Trophoblast cell (in vitro differentiated cells and primary cell): Measurements from ENCODE around the gene CCDC12.
A peak's percentile ranks its signal among the peaks of the same experiment; 100 is the strongest.

Source experiments
- DNase-seq, 2 donors: peaks; one replicate each; pipeline ENCODE4 v3.0.0-alpha.2; 2016
- H2AFZ ChIP-seq: 2 replicates; pipeline ENCODE4 v1.6.1; 2013; ENCODE audit warnings: low read length, moderate library complexity, mild to moderate bottlenecking; ENCODE audit not compliant: insufficient read depth, poor library complexity
- H2AK5ac ChIP-seq: 2 replicates; pipeline ENCODE4 v1.6.1; 2013; ENCODE audit warnings: mild to moderate bottlenecking, low read length
- H2BK120ac ChIP-seq: 2 replicates; pipeline ENCODE4 v1.6.1; 2013; ENCODE audit warnings: low read length, mild to moderate bottlenecking, moderate library complexity; ENCODE audit not compliant: insufficient read depth, poor library complexity
- H2BK12ac ChIP-seq: 2 replicates; pipeline ENCODE4 v1.6.1; 2013; ENCODE audit warnings: mild to moderate bottlenecking, low read length, moderate library complexity
- H2BK5ac ChIP-seq: 2 replicates; pipeline ENCODE4 v1.6.1; 2013; ENCODE audit warnings: low read length, low read depth, moderate library complexity, mild to moderate bottlenecking; ENCODE audit not compliant: poor library complexity
- H3K14ac ChIP-seq: 2 replicates; pipeline ENCODE4 v1.6.1; 2013; ENCODE audit warnings: mild to moderate bottlenecking, low read length
- H3K18ac ChIP-seq: 2 replicates; pipeline ENCODE4 v1.6.1; 2013; ENCODE audit warnings: mild to moderate bottlenecking, low read length
- H3K23ac ChIP-seq: 2 replicates; pipeline ENCODE4 v1.6.1; 2013; ENCODE audit warnings: low read length
- H3K27ac ChIP-seq: 2 replicates; pipeline ENCODE4 v1.5.1; 2013; ENCODE audit warnings: low read depth, mild to moderate bottlenecking, inconsistent platforms, low read length, moderate library complexity
- H3K27me3 ChIP-seq: 2 replicates; pipeline ENCODE4 v1.6.1; 2013; ENCODE audit warnings: inconsistent platforms, mild to moderate bottlenecking, low read length, moderate library complexity; ENCODE audit not compliant: insufficient read depth
- H3K36me3 ChIP-seq, 2 experiments: 1 replicate in 1 of 2; 2 replicates in 1 of 2; pipeline ENCODE4 v1.6.1; 2013; ENCODE audit warnings: low read length in 2 of 2, mild to moderate bottlenecking in 2 of 2, moderate library complexity in 1 of 2; ENCODE audit not compliant: insufficient read depth in 2 of 2, control insufficient read depth in 1 of 2
- H3K4ac ChIP-seq: 2 replicates; pipeline ENCODE4 v1.6.1; 2013; ENCODE audit warnings: low read depth, mild to moderate bottlenecking, low read length, moderate library complexity
- H3K4me1 ChIP-seq, 2 experiments: 1 replicate in 1 of 2; 2 replicates in 1 of 2; pipeline ENCODE4 v1.6.1; 2013; ENCODE audit warnings: low read length in 2 of 2, mild to moderate bottlenecking in 2 of 2, moderate library complexity in 1 of 2; ENCODE audit not compliant: insufficient read depth in 2 of 2, control insufficient read depth in 1 of 2
- H3K4me2 ChIP-seq: 2 replicates; pipeline ENCODE4 v1.6.1; 2013; ENCODE audit warnings: inconsistent platforms, mild to moderate bottlenecking, low read length, moderate library complexity
- H3K4me3 ChIP-seq: 2 replicates; pipeline ENCODE4 v1.5.1; 2013; ENCODE audit warnings: mild to moderate bottlenecking, low read depth, low read length, inconsistent platforms
- H3K79me1 ChIP-seq: one replicate; pipeline ENCODE4 v1.6.1; 2013; ENCODE audit warnings: low read length
- H3K79me2 ChIP-seq: 2 replicates; pipeline ENCODE4 v1.6.1; 2013; ENCODE audit warnings: low read length, mild to moderate bottlenecking; ENCODE audit not compliant: control insufficient read depth, insufficient read depth, poor library complexity
- H3K9ac ChIP-seq: 2 replicates; pipeline ENCODE4 v1.6.1; 2013; ENCODE audit warnings: mild to moderate bottlenecking, low read length
- H3K9me3 ChIP-seq: 2 replicates; pipeline ENCODE4 v1.6.1; 2013; ENCODE audit warnings: low read depth, mild to moderate bottlenecking, control low read depth, inconsistent platforms, low read length; ENCODE audit not compliant: insufficient read depth
- H4K12ac ChIP-seq: 2 replicates; pipeline ENCODE4 v1.6.1; 2013; ENCODE audit warnings: low read depth, mild to moderate bottlenecking, low read length, moderate library complexity
- H4K8ac ChIP-seq: 2 replicates; pipeline ENCODE4 v1.6.1; 2013; ENCODE audit warnings: low read depth, mild to moderate bottlenecking, low read length, moderate library complexity
- H4K91ac ChIP-seq: one replicate; pipeline ENCODE4 v1.6.1; 2013; ENCODE audit warnings: low read depth, mild to moderate bottlenecking, low read length, moderate library complexity
- WGBS: extraction: QIAGEN DNeasy Blood & Tissue Kit; methylation state at CpG from one replicate; pipeline ENCODE4 v1.1.7; 2013; ENCODE audit warnings: missing lambda C conversion rate; ENCODE audit not compliant: insufficient read length, insufficient coverage; ENCODE audit errors: extremely low coverage; 5-methylcytosine and 5-hydroxymethylcytosine counted together

The CCDC12 gene

GRCh38 chr3:46909535-46910161 is 66.9 kb downstream of the CCDC12 start:
- Histone ChIP-seq H2BK5ac (no peak overlapping the region), H3K4me1 (no peaks in the 10 kb centered on the region), H2BK12ac (no peak overlapping the region), H3K4me2 (no peak overlapping the region), H3K79me2 (no peaks in the 10 kb centered on the region), H3K79me1 (no peaks in the 10 kb centered on the region), H3K27me3 (no peaks in the 10 kb centered on the region), H4K91ac (no peak overlapping the region), H2AFZ (no peak overlapping the region), H3K27ac (no peak overlapping the region), H3K4me3 (no peak overlapping the region), H2BK120ac (no peak overlapping the region), H3K18ac (no peak overlapping the region), H3K4ac (no peak overlapping the region), H3K23ac (no peak overlapping the region), H4K12ac (no peak overlapping the region), H3K14ac (no peak overlapping the region), H2AK5ac (no peak overlapping the region), H4K8ac (no peak overlapping the region), H3K9ac (no peak overlapping the region), H3K9me3 (no peaks in the 10 kb centered on the region), H3K36me3 (no peaks in the 10 kb centered on the region)
- WGBS, result no CpG with 5 or more reads among the region's 18 CpGs
- DNase-seq, result peak; percentile 75 to 85

- Histone ChIP-seq H3K9me3 (no peaks in the 10 kb centered on the region), H3K4me2 (no peak overlapping the region), H3K4me3 (no peak overlapping the region), H3K4me1 (no peaks in the 10 kb centered on the region), H4K8ac (no peak overlapping the region), H4K12ac (no peak overlapping the region), H2BK120ac (no peak overlapping the region), H3K18ac (no peak overlapping the region), H2AFZ (no peak overlapping the region), H3K9ac (no peak overlapping the region), H2BK12ac (no peak overlapping the region), H4K91ac (no peak overlapping the region), H3K79me1 (no peaks in the 10 kb centered on the region), H2BK5ac (no peak overlapping the region), H3K79me2 (no peaks in the 10 kb centered on the region), H2AK5ac (no peak overlapping the region), H3K27ac (no peak overlapping the region), H3K4ac (no peak overlapping the region), H3K14ac (no peak overlapping the region), H3K36me3 (no peaks in the 10 kb centered on the region), H3K23ac (no peak overlapping the region), H3K27me3 (no peaks in the 10 kb centered on the region)
- DNase-seq, result no peak
- no CpG with 5 or more reads among the region's 8 CpGs for WGBS
Measured at GRCh38 chr3:46908986-46909534, 67.5 kb downstream of the CCDC12 start.

- no CpG with 5 or more reads among the region's 24 CpGs for WGBS
- H2BK12ac ChIP-seq, result no peak overlapping the region
- no peaks in the 10 kb centered on the region for H3K27me3 ChIP-seq
Measured at GRCh38 chr3:46908294-46908985, 68.1 kb downstream of the CCDC12 start.

GRCh38 chr3:46907960-46908293 is 68.6 kb downstream of the CCDC12 start:
- WGBS, result no CpG with 5 or more reads among the region's 1 CpG

More at GRCh38 chr3:46908294-46908985, 68.1 kb downstream of the CCDC12 start:
- H3K23ac ChIP-seq, result no peak overlapping the region
- H3K4me3 ChIP-seq, result peak overlapping the region; percentile 46
- H2AFZ ChIP-seq, result no peak overlapping the region
- H2BK5ac ChIP-seq, result no peak overlapping the region
- H4K12ac ChIP-seq, result no peak overlapping the region
- no peak overlapping the region for H3K14ac ChIP-seq
- no peaks in the 10 kb centered on the region for H3K36me3 ChIP-seq
- H3K18ac ChIP-seq, result no peak overlapping the region
- H2AK5ac ChIP-seq, result no peak overlapping the region
- no peak overlapping the region for H3K27ac ChIP-seq
- H3K4me1 ChIP-seq, result peaks cover under 1% of the 10 kb centered on the region in 2 experiments
- no peak overlapping the region for H4K8ac ChIP-seq
- H4K91ac ChIP-seq, result no peak overlapping the region
- no peak overlapping the region for H3K4ac ChIP-seq
- no peaks in the 10 kb centered on the region for H3K79me1 ChIP-seq
- no peaks in the 10 kb centered on the region for H3K9me3 ChIP-seq
- H3K79me2 ChIP-seq, result no peaks in the 10 kb centered on the region
- no peak overlapping the region for H3K4me2 ChIP-seq
- H2BK120ac ChIP-seq, result no peak overlapping the region
- DNase-seq, result no peak
- H3K9ac ChIP-seq, result no peak overlapping the region

More at GRCh38 chr3:46907960-46908293, 68.6 kb downstream of the CCDC12 start:
- H2AK5ac ChIP-seq, result no peak overlapping the region
- no peak overlapping the region for H3K4ac ChIP-seq
- H3K4me3 ChIP-seq, result no peak overlapping the region
- H3K4me1 ChIP-seq, result peaks cover 3% of the 10 kb centered on the region in 2 experiments
- no peak overlapping the region for H4K8ac ChIP-seq
- H2BK120ac ChIP-seq, result no peak overlapping the region
- no peak overlapping the region for H4K91ac ChIP-seq
- no peak for DNase-seq
- H2AFZ ChIP-seq, result no peak overlapping the region
- no peaks in the 10 kb centered on the region for H3K36me3 ChIP-seq
- H3K18ac ChIP-seq, result no peak overlapping the region
- no peak overlapping the region for H3K9ac ChIP-seq
- no peak overlapping the region for H3K27ac ChIP-seq
- no peaks in the 10 kb centered on the region for H3K79me2 ChIP-seq
- no peak overlapping the region for H4K12ac ChIP-seq
- no peak overlapping the region for H3K14ac ChIP-seq
- H3K27me3 ChIP-seq, result no peaks in the 10 kb centered on the region
- no peak overlapping the region for H2BK5ac ChIP-seq
- H3K23ac ChIP-seq, result no peak overlapping the region
- H3K4me2 ChIP-seq, result no peak overlapping the region
- H3K79me1 ChIP-seq, result no peaks in the 10 kb centered on the region
- H3K9me3 ChIP-seq, result no peaks in the 10 kb centered on the region
- no peak overlapping the region for H2BK12ac ChIP-seq
